K562 (cell line): ENCODE measurements around the gene SMIM35. TPM values are rescaled to one million over a fixed set of nuclear protein-coding genes. Genes with fewer than 3 reads are reported as not detected.
A peak's percentile ranks its signal among the peaks of the same experiment; 100 is the strongest.

Experiments
- AFF4 ChIP-seq: sonication (generic); formaldehyde crosslinking; IDR thresholded peaks from 2 replicates; pipeline ENCODE4 v1.8.0; 2023; ENCODE audit warnings: mild to moderate bottlenecking, missing genetic modification reagents
- BMI1 ChIP-seq: fragments of 150-350 bp; IDR thresholded peaks from 2 replicates; pipeline ENCODE4 v1.6.1; 2014; ENCODE audit warnings: low read length
- CXXC5 ChIP-seq: fragments of 250-450 bp; sonication (Bioruptor Pico); IDR thresholded peaks from 2 replicates; pipeline ENCODE4 v1.8.0; 2022; ENCODE audit warnings: inconsistent platforms, mild to moderate bottlenecking, moderate library complexity
- ETV6 ChIP-seq, 3 experiments: fragments of 150-350 bp in 1 of 3; sonication (generic) in 1 of 3; formaldehyde crosslinking in 1 of 3; IDR thresholded peaks; 2 replicates each; pipeline versions ENCODE4 v1.6.1 to v1.8.0; 2014 to 2022; ENCODE audit warnings: borderline replicate concordance in 2 of 3, low read depth in 2 of 3, antibody characterized with exemption in 1 of 3, low read length in 1 of 3, mild to moderate bottlenecking in 1 of 3, missing genetic modification reagents in 1 of 3
- GATA2 ChIP-seq: sonication (generic); formaldehyde crosslinking; IDR thresholded peaks from 2 replicates; pipeline ENCODE4 v1.4.0; 2020; ENCODE audit warnings: mild to moderate bottlenecking, missing genetic modification reagents
- HDAC1 ChIP-seq, 2 experiments: fragments of 450-650 bp; IDR thresholded peaks; 2 replicates each; pipeline ENCODE4 v1.6.1; 2016 to 2017; ENCODE audit warnings: inconsistent platforms in 1 of 2, mild to moderate bottlenecking in 1 of 2, moderate library complexity in 1 of 2
- HDAC6 ChIP-seq: IDR thresholded peaks from 2 replicates; pipeline ENCODE4 v1.6.1; 2012; ENCODE audit warnings: low read depth, mild to moderate bottlenecking, control low read depth, inconsistent platforms, low read length, moderate library complexity
- HOXB6 ChIP-seq: fragments of 250-450 bp; sonication (Bioruptor Pico); IDR thresholded peaks from 2 replicates; pipeline ENCODE4 v1.5.1; 2022; ENCODE audit warnings: mild to moderate bottlenecking, borderline replicate concordance
- KDM5B ChIP-seq: fragments of 200-600 bp; sonication (generic); IDR thresholded peaks from 2 replicates; pipeline ENCODE4 v1.6.1; 2012; ENCODE audit warnings: low read depth, mild to moderate bottlenecking, moderate library complexity, low read length, control low read depth, inconsistent platforms; ENCODE audit not compliant: insufficient replicate concordance
- KHSRP ChIP-seq: fragments of 450-650 bp; IDR thresholded peaks from 2 replicates; pipeline ENCODE4 v1.6.1; 2017
- NFYB ChIP-seq: IDR thresholded peaks from 2 replicates; pipeline ENCODE4 v1.6.1; 2011; ENCODE audit warnings: mild to moderate bottlenecking, moderate library complexity; ENCODE audit not compliant: insufficient read length; ENCODE audit errors: extremely low read depth
- POLR2A ChIP-seq: fragments of 450-650 bp; conservative IDR thresholded peaks from 2 replicates; pipeline ENCODE4 v1.6.1; 2016
- POLR3A ChIP-seq: IDR thresholded peaks from 2 replicates; pipeline ENCODE4 v1.6.1; 2011; ENCODE audit warnings: borderline replicate concordance, mild to moderate bottlenecking, moderate library complexity; ENCODE audit not compliant: insufficient read length, insufficient read depth; ENCODE audit errors: extremely low read depth
- SFPQ ChIP-seq: fragments of 200-400 bp; formaldehyde crosslinking; IDR thresholded peaks from 2 replicates; pipeline ENCODE4 v1.6.1; 2017; ENCODE audit warnings: mild to moderate bottlenecking, low read depth, low read length, moderate library complexity
- SMARCA5 ChIP-seq: fragments of 450-650 bp; IDR thresholded peaks from 2 replicates; pipeline ENCODE4 v1.6.1; 2016
- TAF7 ChIP-seq: fragments of 450-650 bp; IDR thresholded peaks from 2 replicates; pipeline ENCODE4 v1.6.1; 2016; ENCODE audit warnings: missing genetic modification characterization, missing compliant biosample characterization
- TCF7L2 ChIP-seq: fragments of 150-350 bp; IDR thresholded peaks from 2 replicates; pipeline ENCODE4 v1.6.1; 2016; ENCODE audit warnings: low read depth, mild to moderate bottlenecking, low read length, moderate library complexity
- TRIM25 ChIP-seq: fragments of 450-650 bp; IDR thresholded peaks from 2 replicates; pipeline ENCODE4 v1.7.0; 2016; ENCODE audit warnings: borderline replicate concordance
- XRCC4 ChIP-seq: IDR thresholded peaks from one replicate; pipeline ENCODE4 v1.6.1; 2011; ENCODE audit not compliant: insufficient read depth, insufficient read length; ENCODE audit errors: extremely low read depth
- ZNF584 ChIP-seq: fragments of 200-800 bp; sonication (Bioruptor generic); IDR thresholded peaks from 2 replicates; pipeline ENCODE4 v1.6.1; 2016; ENCODE audit warnings: low read depth, mild to moderate bottlenecking, missing genetic modification characterization, missing compliant biosample characterization
- polyA plus RNA-seq, 8 experiments: library from polyadenylated mRNA; depleted of rRNA in 4 of 8; stranded (reverse) in 5 of 8; unstranded in 3 of 8; fragments of >200 nt; fragmentation: Nextera tagmentation in 2 of 8; fragmentation: Illumina TruSeq in 1 of 8; extraction: Ambion mirVana in 2 of 8; extraction: Trizol in 1 of 8; gene quantifications; 2 replicates each; pipeline versions ENCODE4 v1.2.1 to v1.2.3, GENCODE V29; 2011 to 2014; ENCODE audit warnings: inconsistent platforms in 1 of 8, missing spikeins in 1 of 8
- total RNA-seq, 7 experiments: library from RNA; depleted of rRNA in 6 of 7; stranded (reverse); fragments of >200 nt in 6 of 7; fragmentation: Illumina TruSeq in 2 of 7; extraction: Trizol in 2 of 7; gene quantifications; 2 replicates each; pipeline versions ENCODE4 v1.2.1 to v1.2.3, GENCODE V29; 2011 to 2021; ENCODE audit warnings: low replicate concordance in 1 of 7

The SMIM35 gene
- total and polyA plus RNA-seq, 9 of the 15 experiments (the other 6 are each of a cell fraction or from before 2014, with no cell fraction given) = 0.03 TPM; not detected in 7

- no peak for TF ChIP-seq HDAC6
- no peak for TF ChIP-seq KDM5B
- no peak for TF ChIP-seq TAF7 (tag)
- TF ChIP-seq NFYB = no peak
- TF ChIP-seq XRCC4 = no peak
- TF ChIP-seq ZNF584 (CRISPR knock-in tag) = 0 out of 2 replicates have a peak, but pooled peaks have one; percentile 43
- no peak for TF ChIP-seq POLR2A
- no peak for TF ChIP-seq HOXB6 (CRISPR knock-in tag)
- no peak for TF ChIP-seq TCF7L2
- peak in 1 of 2 experiments; percentile 82; a peak in 2 of 4 replicates for TF ChIP-seq ETV6 (IDR thresholded peaks at IDR 0.05; ENCODE audit: borderline replicate concordance in 1 of 2, low read depth in 2 of 2, low read length in 1 of 2)
- no peak for TF ChIP-seq ETV6 (CRISPR knock-in tag; IDR thresholded peaks at IDR 0.05; ENCODE audit: borderline replicate concordance)
- no peak for TF ChIP-seq TRIM25
- peak in 1 of 2 experiments; percentile 19; a peak in 1 of 4 replicates for TF ChIP-seq HDAC1 (IDR thresholded peaks at IDR 0.05)
- 0 out of 2 replicates have a peak, but pooled peaks have one; percentile 17 for TF ChIP-seq CXXC5 (CRISPR knock-in tag)
- TF ChIP-seq GATA2 = no peak
- TF ChIP-seq SFPQ = no peak
- no peak for TF ChIP-seq BMI1
- TF ChIP-seq KHSRP = no peak
- no peak for TF ChIP-seq POLR3A
- TF ChIP-seq SMARCA5 = no peak
- TF ChIP-seq AFF4 (CRISPR knock-in tag) = no peak
Measured at GRCh38 chr11:118010738-118011461, 75.9 kb downstream of the SMIM35 start (continued).
